T47D (cell line): ENCODE measurements around the gene SNRPD3.
"Not testable (repeated sequence)": the region's sequence is repeated elsewhere in the genome, so short reads cannot be mapped to it uniquely, and the experiment has no call there.

Source experiments
- DNase-seq, 2 experiments: peaks; one replicate each; pipeline versions ENCODE4 v3.0.0 to v3.0.0-alpha.2; 2011 to 2012; ENCODE audit warnings: low read depth in 1 of 2, low spot score in 1 of 2
- in situ Hi-C: cut with HindIII; loops from 2 replicates; pipeline ENCODE4 v1.10.0; 2016; ENCODE audit warnings: low sequenced_read_pairs, low pct_unique_long_range_greater_than_20kb

SNRPD3 gene

DNA sequence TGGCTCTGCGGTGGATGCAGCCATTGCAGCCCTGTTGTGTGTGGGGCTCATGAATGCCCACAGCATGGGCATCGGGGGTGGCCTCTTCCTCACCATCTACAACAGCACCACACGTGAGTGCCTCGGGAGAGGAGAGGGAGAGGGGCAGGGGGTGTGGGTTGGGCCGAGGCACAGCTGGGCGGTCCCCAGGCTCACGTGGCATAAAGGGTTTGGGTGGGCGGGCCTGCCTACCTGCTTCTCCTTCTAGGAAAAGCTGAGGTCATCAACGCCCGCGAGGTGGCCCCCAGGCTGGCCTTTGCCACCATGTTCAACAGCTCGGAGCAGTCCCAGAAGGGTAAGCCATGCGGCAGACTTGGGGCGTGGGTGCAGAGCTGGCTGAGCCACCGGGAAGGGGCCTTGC is 59.0 kb downstream of the SNRPD3 start:
- DNase-seq, in situ Hi-C loops: not testable (repeated sequence)

- in situ Hi-C loops, DNase-seq: not testable (repeated sequence)
Observed at GRCh38 chr22:24621244-24621643, 65.4 kb downstream of the SNRPD3 start.

DNA sequence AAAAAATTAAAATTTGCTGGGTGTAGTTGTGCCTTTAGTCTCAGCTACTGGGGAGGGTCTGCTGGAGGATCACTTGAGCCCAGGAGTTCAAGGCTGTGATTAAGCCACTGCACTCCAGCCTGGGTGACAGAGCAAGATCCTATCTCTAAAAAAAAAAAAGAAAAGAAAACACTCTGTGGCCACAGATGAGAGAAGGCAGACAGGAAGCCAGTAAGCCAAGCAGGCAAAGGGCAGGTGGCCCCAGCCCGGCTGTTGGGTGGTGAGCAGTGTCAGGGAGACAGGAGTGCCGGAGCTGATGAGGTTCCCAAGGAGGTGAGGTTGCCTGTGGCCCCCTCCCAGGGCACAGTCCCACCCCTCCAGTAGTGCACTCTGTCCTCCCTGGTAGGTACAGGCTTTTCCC is 66.8 kb downstream of the SNRPD3 start:
- DNase-seq, in situ Hi-C loops: not testable (repeated sequence)
